IMR-90 (cell line): ENCODE measurements around the gene RNF175. TPM values are rescaled to one million over a fixed set of nuclear protein-coding genes. Genes with fewer than 3 reads are reported as not detected.

Experiments
- ATAC-seq: fragments of 200-7000 bp; cut with Tn5 transposase; 2 replicates; pipeline ENCODE4 v1.9.1; 2020; ENCODE audit warnings: low read depth, mild to moderate bottlenecking, moderate library complexity
- BruUV-seq: library from RNA; stranded (reverse); fragments of 400-500 nt; replicated peaks from 2 replicates; lab custom pipeline; 2021; lab: Mats Ljungman, UMichigan
- CTCF ChIA-PET: fragments of 300-600 bp; formaldehyde crosslinking; extraction: SDS; loops from one replicate; lab custom pipeline; 2021; ENCODE audit warnings: antibody characterized with exemption; lab: Yijun Ruan, JAX
- POLR2A ChIA-PET: fragments of 300-600 bp; sonication (Branson Sonifier 250); formaldehyde crosslinking; loops from one replicate; lab custom pipeline; 2022; ENCODE audit warnings: antibody characterized with exemption; ENCODE audit not compliant: unreplicated experiment; lab: Charles Lee
- DNase-seq: peaks from one replicate; pipeline ENCODE4 v3.0.0; 2013
- H2AFZ ChIP-seq: replicated peaks from 2 replicates; pipeline ENCODE3; 2013; ENCODE audit warnings: low read length, mild to moderate bottlenecking; ENCODE audit not compliant: poor library complexity
- H2AK5ac ChIP-seq: 2 replicates; pipeline ENCODE4 v1.6.1; 2013; ENCODE audit warnings: low read depth, low read length, inconsistent platforms
- H2AK9ac ChIP-seq: replicated peaks from 2 replicates; pipeline ENCODE3; 2013; ENCODE audit warnings: mild to moderate bottlenecking, low read depth, low read length, moderate library complexity; ENCODE audit not compliant: poor library complexity
- H2BK120ac ChIP-seq: 2 replicates; pipeline ENCODE4 v1.6.1; 2013; ENCODE audit warnings: low read depth, low read length, inconsistent platforms
- H2BK15ac ChIP-seq: 3 replicates; pipeline ENCODE4 v1.6.1; 2013; ENCODE audit warnings: low read depth, low read length, inconsistent platforms
- H2BK20ac ChIP-seq: 2 replicates; pipeline ENCODE4 v1.6.1; 2013; ENCODE audit warnings: low read depth, mild to moderate bottlenecking, inconsistent platforms, low read length, moderate library complexity
- H2BK5ac ChIP-seq: 2 replicates; pipeline ENCODE4 v1.6.1; 2013; ENCODE audit warnings: mild to moderate bottlenecking, low read depth, low read length, inconsistent platforms; ENCODE audit not compliant: poor library complexity, severe bottlenecking
- H3K14ac ChIP-seq: replicated peaks from 2 replicates; pipeline ENCODE4 v1.6.1; 2013; ENCODE audit warnings: low read depth, low read length, inconsistent platforms
- H3K18ac ChIP-seq: 2 replicates; pipeline ENCODE4 v1.6.1; 2013; ENCODE audit warnings: low read depth, low read length, control low read depth
- H3K23ac ChIP-seq: 2 replicates; pipeline ENCODE4 v1.6.1; 2013; ENCODE audit warnings: low read depth, low read length, inconsistent platforms
- H3K27ac ChIP-seq: 2 replicates; pipeline ENCODE4 v1.5.1; 2013; ENCODE audit warnings: mild to moderate bottlenecking, control low read depth, low read length; ENCODE audit not compliant: insufficient read depth
- H3K27me3 ChIP-seq: 2 replicates; pipeline ENCODE4 v1.6.1; 2013; ENCODE audit warnings: low read length; ENCODE audit not compliant: control insufficient read depth, insufficient read depth
- H3K36me3 ChIP-seq: 2 replicates; pipeline ENCODE4 v1.6.1; 2013; ENCODE audit warnings: low read length, mixed read lengths; ENCODE audit not compliant: control insufficient read depth, insufficient read depth
- H3K4ac ChIP-seq: 2 replicates; pipeline ENCODE4 v1.6.1; 2013; ENCODE audit warnings: low read depth, low read length, inconsistent platforms
- H3K4me1 ChIP-seq: 2 replicates; pipeline ENCODE4 v1.6.1; 2013; ENCODE audit warnings: low read length, mixed read lengths; ENCODE audit not compliant: control insufficient read depth, insufficient read depth
- H3K4me2 ChIP-seq: 2 replicates; pipeline ENCODE4 v1.6.1; 2013; ENCODE audit warnings: low read depth, mild to moderate bottlenecking, control low read depth, low read length, moderate library complexity
- H3K4me3 ChIP-seq: 2 replicates; pipeline ENCODE4 v1.5.1; 2013; ENCODE audit warnings: low read depth, mild to moderate bottlenecking, control low read depth, low read length, moderate library complexity; ENCODE audit not compliant: insufficient read depth
- H3K56ac ChIP-seq: 2 replicates; pipeline ENCODE4 v1.6.1; 2013; ENCODE audit warnings: low read length, inconsistent platforms; ENCODE audit not compliant: insufficient read depth; ENCODE audit errors: extremely low read depth
- H3K79me1 ChIP-seq, 2 experiments: 2 replicates each; pipeline ENCODE4 v1.6.1; 2013; ENCODE audit warnings: low read length in 2 of 2, inconsistent platforms in 1 of 2, low read depth in 1 of 2
- H3K9ac ChIP-seq: 2 replicates; pipeline ENCODE4 v1.6.1; 2013; ENCODE audit warnings: low read depth, low read length, control low read depth
- H3K9me1 ChIP-seq: 2 replicates; pipeline ENCODE4 v1.6.1; 2013; ENCODE audit warnings: low read length, inconsistent platforms; ENCODE audit not compliant: insufficient read depth
- H3K9me3 ChIP-seq: 2 replicates; pipeline ENCODE4 v1.6.1; 2013; ENCODE audit warnings: low read length; ENCODE audit not compliant: control insufficient read depth, insufficient read depth
- H4K20me1 ChIP-seq: 2 replicates; pipeline ENCODE4 v1.6.1; 2013; ENCODE audit warnings: low read length, inconsistent platforms; ENCODE audit not compliant: insufficient read depth
- H4K5ac ChIP-seq: 2 replicates; pipeline ENCODE4 v1.6.1; 2013; ENCODE audit warnings: mild to moderate bottlenecking, low read depth, low read length, control low read depth
- H4K8ac ChIP-seq, 2 experiments: 2 replicates each; pipeline ENCODE4 v1.6.1; 2013; ENCODE audit warnings: low read depth in 2 of 2, low read length in 2 of 2, control low read depth in 1 of 2, inconsistent platforms in 1 of 2
- H4K91ac ChIP-seq: 2 replicates; pipeline ENCODE4 v1.6.1; 2013; ENCODE audit warnings: low read depth, low read length, inconsistent platforms; ENCODE audit not compliant: insufficient read depth
- MAFK ChIP-seq: IDR thresholded peaks from 2 replicates; pipeline ENCODE4 v1.6.1; 2012; ENCODE audit warnings: low read depth, low read length, improper control_type of control experiment
- MXI1 ChIP-seq: IDR thresholded peaks from 2 replicates; pipeline ENCODE4 v1.6.1; 2012; ENCODE audit warnings: low read depth, mild to moderate bottlenecking, low read length, moderate library complexity, borderline replicate concordance
- NFE2L2 ChIP-seq: fragments of 150-350 bp; IDR thresholded peaks from 2 replicates; pipeline ENCODE4 v1.6.1; 2016; ENCODE audit warnings: low read depth, mild to moderate bottlenecking, low read length
- RAD21 ChIP-seq: IDR thresholded peaks from 2 replicates; pipeline ENCODE4 v1.6.1; 2012; ENCODE audit warnings: low read length, improper control_type of control experiment
- RCOR1 ChIP-seq: IDR thresholded peaks from 2 replicates; pipeline ENCODE4 v1.6.1; 2012; ENCODE audit warnings: mild to moderate bottlenecking, low read length, improper control_type of control experiment; ENCODE audit not compliant: insufficient replicate concordance
- RFX5 ChIP-seq: IDR thresholded peaks from 2 replicates; pipeline ENCODE4 v1.8.0; 2012; ENCODE audit warnings: low read depth, mild to moderate bottlenecking, low read length, moderate library complexity
- WGBS, 2 experiments: methylation state at CpG; one replicate each; pipeline versions ENCODE4 v1.1.5 to v1.1.7; 2013; ENCODE audit warnings: missing lambda C conversion rate in 2 of 2; ENCODE audit not compliant: insufficient read length in 1 of 2; ENCODE audit errors: extremely low coverage in 2 of 2; 5-methylcytosine and 5-hydroxymethylcytosine counted together
- dilution Hi-C: fragments of 300-500 bp; cut with HindIII; formaldehyde crosslinking; loops from one replicate; pipeline ENCODE4 v1.14.3; 2018; ENCODE audit warnings: low sequenced_read_pairs; ENCODE audit not compliant: unreplicated experiment
- in situ Hi-C: fragments of 300-500 bp; cut with MboI; formaldehyde crosslinking; loops from 3 replicates; pipeline ENCODE4 v1.14.3; 2019; ENCODE audit warnings: low sequenced_read_pairs, inconsistent platforms, mixed read lengths
- intact Hi-C: fragments of 100-400 bp; cut with micrococcal nuclease; formaldehyde crosslinking; loops from 2 replicates; pipeline ENCODE4 v1.10.0; 2022
- polyA plus RNA-seq, 3 experiments: library from polyadenylated mRNA; depleted of rRNA; stranded (reverse); fragments of >200 nt; gene quantifications; 2 replicates each; pipeline ENCODE4 v1.2.3, GENCODE V29; 2012; ENCODE audit warnings: low replicate concordance in 1 of 3
- total RNA-seq: library from RNA; depleted of rRNA; stranded (reverse); fragments of >200 nt; gene quantifications from 2 replicates; pipeline ENCODE4 v1.2.3, GENCODE V29; 2012
- TF ChIP-seq, protein P1 (sequence below): fragments of 150-350 bp; IDR thresholded peaks from 2 replicates; pipeline ENCODE4 v1.6.1; 2016; ENCODE audit warnings: low read depth, mild to moderate bottlenecking, low read length, moderate library complexity, borderline replicate concordance

RNF175 gene
- total and polyA plus RNA-seq, 2 of the 4 experiments (the other 2 are of a cell fraction), result not detected

- no CpG with 5 or more reads among the region's 1 CpG for WGBS, 2 experiments
These were observed 2.4 kb downstream of the RNF175 start for GRCh38 chr4:153757407-153757806.

More at GRCh38 chr4:153757407-153757806, 2.4 kb downstream of the RNF175 start:
- no peak overlapping the region for H3K56ac ChIP-seq
- DNase-seq, result no peak
- no peak overlapping the region for H2BK15ac ChIP-seq
- no TSS peak for BruUV-seq
- H3K23ac ChIP-seq, result no peak overlapping the region
- no peak overlapping the region for H3K4ac ChIP-seq
- intact Hi-C loops, result no loop called here
- no peak overlapping the region for H4K5ac ChIP-seq
- no peak for ATAC-seq
- POLR2A ChIA-PET, result no interaction called here
- dilution Hi-C loops, result no loop called here
- H3K27ac ChIP-seq, result no peak overlapping the region
- H2BK5ac ChIP-seq, result no peak overlapping the region
- H2BK120ac ChIP-seq, result no peak overlapping the region
- no peak overlapping the region for H2AK9ac ChIP-seq
- H3K9me3 ChIP-seq, result no peaks in the 10 kb centered on the region
- H2AFZ ChIP-seq, result no peak overlapping the region
- H3K9me1 ChIP-seq, result no peaks in the 10 kb centered on the region
- in situ Hi-C loops, result no loop called here
- no peak for TF ChIP-seq MXI1
- TF ChIP-seq RCOR1, result no peak
- no peak for TF ChIP-seq RFX5
- no peak for TF ChIP-seq MAFK
- TF ChIP-seq NFE2L2, result no peak
- TF ChIP-seq RAD21, result no peak
- TF ChIP-seq, protein P1, sequence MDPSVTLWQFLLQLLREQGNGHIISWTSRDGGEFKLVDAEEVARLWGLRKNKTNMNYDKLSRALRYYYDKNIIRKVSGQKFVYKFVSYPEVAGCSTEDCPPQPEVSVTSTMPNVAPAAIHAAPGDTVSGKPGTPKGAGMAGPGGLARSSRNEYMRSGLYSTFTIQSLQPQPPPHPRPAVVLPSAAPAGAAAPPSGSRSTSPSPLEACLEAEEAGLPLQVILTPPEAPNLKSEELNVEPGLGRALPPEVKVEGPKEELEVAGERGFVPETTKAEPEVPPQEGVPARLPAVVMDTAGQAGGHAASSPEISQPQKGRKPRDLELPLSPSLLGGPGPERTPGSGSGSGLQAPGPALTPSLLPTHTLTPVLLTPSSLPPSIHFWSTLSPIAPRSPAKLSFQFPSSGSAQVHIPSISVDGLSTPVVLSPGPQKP, result no peak
- H3K4me2 ChIP-seq, result no peak overlapping the region
- no peak overlapping the region for H2AK5ac ChIP-seq
- H3K79me1 ChIP-seq, result no peaks in the 10 kb centered on the region
- H4K20me1 ChIP-seq, result no peaks in the 10 kb centered on the region
- no peak overlapping the region for H3K18ac ChIP-seq
- H2BK20ac ChIP-seq, result no peak overlapping the region
- CTCF ChIA-PET, result no interaction called here
- no peak overlapping the region for H4K91ac ChIP-seq
- peaks cover 33% of the 10 kb centered on the region for H3K27me3 ChIP-seq
- no peaks in the 10 kb centered on the region for H3K4me1 ChIP-seq
- no peak overlapping the region for H4K8ac ChIP-seq
- no peak overlapping the region for H3K4me3 ChIP-seq
- no peak overlapping the region for H3K9ac ChIP-seq
- H3K36me3 ChIP-seq, result no peaks in the 10 kb centered on the region
- no peak overlapping the region for H3K14ac ChIP-seq
